HG03457 (cell line): Measurements from ENCODE around the gene S100A3.

Source experiments
- ATAC-seq: cut with Tn5 transposase; IDR thresholded peaks from one replicate; pipeline ENCODE4 v1.9.1; 2021; ENCODE audit warnings: moderate number of reproducible peaks; ENCODE audit not compliant: unreplicated experiment

S100A3 gene

GRCh38 chr1:153513666-153514065, 35.4 kb downstream of the S100A3 start:
- ATAC-seq, result no peak

- ATAC-seq, result no peak
Measured at GRCh38 chr1:153513023-153513422, 36.0 kb downstream of the S100A3 start.

GRCh38 chr1:153510984-153511410, 38.1 kb downstream of the S100A3 start:
- no peak for ATAC-seq

GRCh38 chr1:153509729-153510354, 39.2 kb downstream of the S100A3 start:
- no peak for ATAC-seq

- ATAC-seq, result no peak
Measured at GRCh38 chr1:153509036-153509435, 40.0 kb downstream of the S100A3 start.

GRCh38 chr1:153507926-153508583, 41.0 kb downstream of the S100A3 start:
- no peak for ATAC-seq

GRCh38 chr1:153506831-153507413, 42.1 kb downstream of the S100A3 start:
- no peak for ATAC-seq

GRCh38 chr1:153506386-153506785, 42.7 kb downstream of the S100A3 start:
- ATAC-seq, result no peak

GRCh38 chr1:153505576-153505975, 43.5 kb downstream of the S100A3 start:
- ATAC-seq, result no peak

- ATAC-seq, result no peak
Measured at GRCh38 chr1:153503766-153504165, 45.3 kb downstream of the S100A3 start.

- no peak for ATAC-seq
Measured at GRCh38 chr1:153498746-153499145, 50.3 kb downstream of the S100A3 start.
